MCF 10A (cell line): Measurements from ENCODE around the gene CBX3. TPM values are rescaled to one million over a fixed set of nuclear protein-coding genes. Genes with fewer than 3 reads are reported as not detected.

Experiments
- BruUV-seq: library from RNA; stranded (reverse); fragments of 400-500 nt; replicated peaks from 2 replicates; lab custom pipeline; 2021; lab: Mats Ljungman, UMichigan
- CTCF ChIA-PET: fragments of 300-600 bp; sonication (Branson Sonifier 250); formaldehyde crosslinking; extraction: SDS; loops from one replicate; lab custom pipeline; 2021; ENCODE audit warnings: antibody characterized with exemption, inconsistent platforms; lab: Yijun Ruan, JAX
- POLR2A ChIA-PET: fragments of 300-600, 350-650 bp; sonication (Branson Sonifier 250); formaldehyde crosslinking; extraction: SDS; loops from one replicate; lab custom pipeline; 2020; ENCODE audit warnings: antibody characterized with exemption, inconsistent platforms; lab: Yijun Ruan, JAX
- DNase-seq: peaks from one replicate; pipeline ENCODE4 v3.0.0-alpha.2; 2018; ENCODE audit not compliant: unreplicated experiment
- H3K27ac Mint-ChIP-seq: one replicate; pipeline ENCODE4 v1.8.0; 2022; ENCODE audit warnings: mild to moderate bottlenecking, low read depth, mixed read lengths; ENCODE audit not compliant: unreplicated experiment
- H3K27me3 Mint-ChIP-seq: one replicate; pipeline ENCODE4 v1.8.0; 2022; ENCODE audit warnings: mixed read lengths; ENCODE audit not compliant: insufficient read depth, unreplicated experiment
- H3K36me3 Mint-ChIP-seq: one replicate; pipeline ENCODE4 v1.8.0; 2022; ENCODE audit warnings: mild to moderate bottlenecking, moderate library complexity, mixed read lengths; ENCODE audit not compliant: insufficient read depth, unreplicated experiment
- H3K4me1 Mint-ChIP-seq: one replicate; pipeline ENCODE4 v1.8.0; 2022; ENCODE audit warnings: mixed read lengths; ENCODE audit not compliant: insufficient read depth, unreplicated experiment
- H3K4me3 Mint-ChIP-seq: one replicate; pipeline ENCODE4 v1.8.0; 2022; ENCODE audit warnings: mild to moderate bottlenecking, moderate library complexity, mixed read lengths; ENCODE audit not compliant: unreplicated experiment
- H3K9me3 Mint-ChIP-seq: one replicate; pipeline ENCODE4 v1.8.0; 2022; ENCODE audit warnings: mixed read lengths; ENCODE audit not compliant: unreplicated experiment
- CTCF ChIP-seq: fragments of 200-600 bp; IDR thresholded peaks from one replicate; pipeline ENCODE4 v1.8.0; 2022; ENCODE audit warnings: antibody characterized with exemption, mild to moderate bottlenecking; ENCODE audit not compliant: unreplicated experiment
- intact Hi-C: fragments of 100-400 bp; cut with micrococcal nuclease; formaldehyde crosslinking; loops from 2 replicates; pipeline ENCODE4 v1.14.1; 2022
- total RNA-seq: library from RNA; stranded (reverse); gene quantifications from 2 replicates; pipeline ENCODE4 v1.2.3, GENCODE V29; 2022

The CBX3 gene
- total RNA-seq, 1 experiment from 2014 or later = 171 TPM

- no peak overlapping the region for H3K27ac Mint-ChIP-seq
- no peaks in the 10 kb centered on the region for H3K27me3 Mint-ChIP-seq
Observed at GRCh38 chr7:26186364-26187311, 14.9 kb upstream of the CBX3 start.

GRCh38 chr7:26187380-26188205 is 14.0 kb upstream of the CBX3 start:
- H3K4me3 Mint-ChIP-seq = no peak overlapping the region
- TF ChIP-seq CTCF = no peak
- CTCF ChIA-PET = interaction anchor here (0.5 to 2.6 kb wide), 6 partner anchors 8 to 295 kb away, joined by 3 to 15 read pairs (median 7); no protein-coding TSS in a partner anchor
- H3K4me1 Mint-ChIP-seq = no peaks in the 10 kb centered on the region
- H3K27ac Mint-ChIP-seq = no peak overlapping the region
- no peaks in the 10 kb centered on the region for H3K27me3 Mint-ChIP-seq
- peaks cover 82% of the 10 kb centered on the region for H3K36me3 Mint-ChIP-seq
- no peak for DNase-seq
- intact Hi-C loops = no loop called here
- BruUV-seq = no TSS peak
- no peaks in the 10 kb centered on the region for H3K9me3 Mint-ChIP-seq
- POLR2A ChIA-PET = interaction anchor here (1.3 to 11.9 kb wide), 8 partner anchors 7 to 295 kb away, joined by 3 to 202 read pairs (median 4); partner anchors contain the start of genes CBX3, HNRNPA2B1 and NFE2L3

More at GRCh38 chr7:26186364-26187311, 14.9 kb upstream of the CBX3 start:
- BruUV-seq = no TSS peak
- no peak for TF ChIP-seq CTCF
- no peak for DNase-seq
- intact Hi-C loops = no loop called here
- peaks cover 72% of the 10 kb centered on the region for H3K36me3 Mint-ChIP-seq
- no peaks in the 10 kb centered on the region for H3K9me3 Mint-ChIP-seq
- no peak overlapping the region for H3K4me3 Mint-ChIP-seq
- POLR2A ChIA-PET = interaction anchor here (1.0 to 11.9 kb wide), 7 partner anchors 10 to 103 kb away, joined by 3 to 202 read pairs (median 5); partner anchors contain the start of genes CBX3, HNRNPA2B1 and NFE2L3
- peaks cover 3% of the 10 kb centered on the region for H3K4me1 Mint-ChIP-seq
- CTCF ChIA-PET = interaction anchor here (1.3 to 2.6 kb wide), 2 partner anchors 11 to 96 kb away, joined by 4 to 15 read pairs; no protein-coding TSS in a partner anchor

DNA sequence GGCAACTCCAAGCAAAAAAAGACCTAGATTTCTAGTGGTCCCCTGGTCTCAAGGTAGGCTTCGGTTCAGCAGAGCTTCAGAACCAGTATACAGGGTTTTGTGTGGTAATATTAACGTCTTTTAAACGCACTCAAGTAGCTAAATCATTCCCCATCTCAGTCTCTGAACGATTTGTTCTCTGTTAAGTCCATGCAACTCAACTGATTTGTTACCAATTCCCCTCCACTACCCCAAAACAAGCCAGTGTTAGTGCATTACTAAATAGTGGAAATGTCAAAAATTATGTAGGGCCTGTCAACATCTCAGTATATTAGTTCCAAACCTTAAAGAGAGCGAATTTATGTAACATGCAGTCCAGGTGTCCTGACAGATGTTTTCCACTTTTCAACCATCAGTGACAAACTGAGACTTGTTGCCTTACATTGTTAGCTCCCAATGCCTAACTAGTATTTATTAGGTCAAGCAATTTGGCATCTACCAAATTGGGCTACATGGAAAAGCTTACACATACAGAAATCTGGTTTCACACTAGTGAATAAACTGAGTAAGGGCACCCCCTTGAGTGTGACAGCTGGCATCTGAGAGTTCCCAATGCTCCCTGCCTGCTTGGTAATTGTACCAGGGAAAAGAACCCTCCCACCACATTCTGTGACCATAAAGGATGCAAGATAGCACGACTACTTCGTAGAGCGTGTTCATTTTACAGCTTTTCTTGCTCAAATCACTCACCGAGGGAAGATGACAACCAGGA is 13.2 kb upstream of the CBX3 start:
- Mint-ChIP-seq H3K4me1 (peaks cover 7% of the 10 kb centered on the region), H3K27me3 (no peaks in the 10 kb centered on the region), H3K4me3 (no peak overlapping the region), H3K36me3 (peaks cover 90% of the 10 kb centered on the region), H3K9me3 (no peaks in the 10 kb centered on the region), H3K27ac (no peak overlapping the region)
- DNase-seq = no peak
- intact Hi-C loops = no loop called here
- TF ChIP-seq CTCF = no peak
- POLR2A ChIA-PET = interaction anchor here (0.6 to 11.9 kb wide), 11 partner anchors 8 to 958 kb away, joined by 3 to 202 read pairs (median 4); partner anchors contain the start of genes CBX3, HNRNPA2B1 and NFE2L3
- CTCF ChIA-PET = interaction anchor here (0.5 to 2.6 kb wide), 9 partner anchors 9 to 296 kb away, joined by 3 to 15 read pairs (median 6); no protein-coding TSS in a partner anchor
- BruUV-seq = no TSS peak
